Central memory CD8-positive, alpha-beta T cell (primary cell): ENCODE results near the gene ATF6.

ENCODE experiments used
- ATAC-seq: fragments of 150-1000 bp; cut with Tn5 transposase; replicated peaks from 2 replicates; pipeline ENCODE4 v1.10.0; 2022; ENCODE audit warnings: mild to moderate bottlenecking, moderate FRiP score, moderate number of reproducible peaks; ENCODE audit not compliant: poor library complexity, severe bottlenecking; ENCODE audit errors: extremely low read depth
- DNase-seq, 2 donors: peaks; one replicate each; pipeline ENCODE4 v3.0.0; 2021; ENCODE audit warnings: low spot score in 2 of 2
- H3K27ac Mint-ChIP-seq: one replicate; pipeline ENCODE4 v1.8.0; 2022; ENCODE audit warnings: low read depth, mild to moderate bottlenecking, moderate library complexity, mixed read lengths
- H3K27me3 Mint-ChIP-seq: one replicate; pipeline ENCODE4 v1.8.0; 2022; ENCODE audit warnings: mixed read lengths
- H3K36me3 Mint-ChIP-seq: one replicate; pipeline ENCODE4 v1.8.0; 2022; ENCODE audit warnings: mild to moderate bottlenecking, moderate library complexity, mixed read lengths; ENCODE audit not compliant: insufficient read depth
- H3K4me1 Mint-ChIP-seq: one replicate; pipeline ENCODE4 v1.8.0; 2022; ENCODE audit warnings: mixed read lengths
- H3K4me3 Mint-ChIP-seq: one replicate; pipeline ENCODE4 v1.8.0; 2022; ENCODE audit warnings: mild to moderate bottlenecking, moderate library complexity, mixed read lengths
- H3K9me3 Mint-ChIP-seq: one replicate; pipeline ENCODE4 v1.8.0; 2022; ENCODE audit warnings: mixed read lengths

ATF6 gene

GRCh38 chr1:161946071-161946987, 180.2 kb downstream of the ATF6 start:
- Mint-ChIP-seq H3K4me3 (no peak overlapping the region), H3K36me3 (peaks cover 5% of the 10 kb centered on the region), H3K4me1 (no peaks in the 10 kb centered on the region), H3K27me3 (no peaks in the 10 kb centered on the region), H3K9me3 (no peaks in the 10 kb centered on the region), H3K27ac (no peak overlapping the region)
- ATAC-seq (no peak), DNase-seq (no peak)

GRCh38 chr1:161948435-161948834, 182.3 kb downstream of the ATF6 start:
- no peak overlapping the region for H3K27ac Mint-ChIP-seq
- no peak for DNase-seq
- H3K27me3 Mint-ChIP-seq, result no peaks in the 10 kb centered on the region
- H3K4me1 Mint-ChIP-seq, result peaks cover 11% of the 10 kb centered on the region
- no peak overlapping the region for H3K4me3 Mint-ChIP-seq
- H3K9me3 Mint-ChIP-seq, result no peaks in the 10 kb centered on the region
- peaks cover 5% of the 10 kb centered on the region for H3K36me3 Mint-ChIP-seq
- no peak for ATAC-seq

GRCh38 chr1:161949548-161949947, 183.4 kb downstream of the ATF6 start:
- Mint-ChIP-seq H3K36me3 (peaks cover 6% of the 10 kb centered on the region), H3K4me1 (peaks cover 20% of the 10 kb centered on the region), H3K9me3 (no peaks in the 10 kb centered on the region), H3K27me3 (no peaks in the 10 kb centered on the region), H3K27ac (no peak overlapping the region), H3K4me3 (no peak overlapping the region)
- ATAC-seq (no peak), DNase-seq (no peak)

- no peak overlapping the region for H3K4me3 Mint-ChIP-seq
- H3K27me3 Mint-ChIP-seq, result no peaks in the 10 kb centered on the region
- H3K36me3 Mint-ChIP-seq, result peaks cover 2% of the 10 kb centered on the region
- H3K9me3 Mint-ChIP-seq, result no peaks in the 10 kb centered on the region
- H3K27ac Mint-ChIP-seq, result no peak overlapping the region
- H3K4me1 Mint-ChIP-seq, result peaks cover 26% of the 10 kb centered on the region
- ATAC-seq (no peak), DNase-seq (no peak)
These were observed 184.3 kb downstream of the ATF6 start for GRCh38 chr1:161950377-161950776.

GRCh38 chr1:161951646-161952045, 185.5 kb downstream of the ATF6 start:
- H3K27ac Mint-ChIP-seq, result no peak overlapping the region
- ATAC-seq (no peak), DNase-seq (no peak)
- H3K27me3 Mint-ChIP-seq, result no peaks in the 10 kb centered on the region
- H3K4me1 Mint-ChIP-seq, result peaks cover 26% of the 10 kb centered on the region
- peaks cover 4% of the 10 kb centered on the region for H3K36me3 Mint-ChIP-seq
- H3K4me3 Mint-ChIP-seq, result no peak overlapping the region
- H3K9me3 Mint-ChIP-seq, result no peaks in the 10 kb centered on the region

- H3K36me3 Mint-ChIP-seq, result peaks cover 4% of the 10 kb centered on the region
These were observed 186.6 kb downstream of the ATF6 start for GRCh38 chr1:161952607-161953172.

GRCh38 chr1:161953256-161953920, 187.3 kb downstream of the ATF6 start:
- Mint-ChIP-seq H3K4me1 (peaks cover 29% of the 10 kb centered on the region), H3K36me3 (peaks cover 4% of the 10 kb centered on the region), H3K4me3 (no peak overlapping the region), H3K9me3 (no peaks in the 10 kb centered on the region), H3K27ac (no peak overlapping the region), H3K27me3 (no peaks in the 10 kb centered on the region)
- no peak for ATAC-seq
- DNase-seq, result no peak

More at GRCh38 chr1:161952607-161953172, 186.6 kb downstream of the ATF6 start:
- Mint-ChIP-seq H3K27me3 (no peaks in the 10 kb centered on the region), H3K4me1 (peaks cover 26% of the 10 kb centered on the region), H3K9me3 (no peaks in the 10 kb centered on the region), H3K27ac (no peak overlapping the region), H3K4me3 (no peak overlapping the region)
- ATAC-seq (no peak), DNase-seq (no peak)

GRCh38 chr1:161954050-161954449, 187.9 kb downstream of the ATF6 start:
- H3K27ac Mint-ChIP-seq, result no peak overlapping the region
- no peak for ATAC-seq
- no peaks in the 10 kb centered on the region for H3K27me3 Mint-ChIP-seq
- no peaks in the 10 kb centered on the region for H3K9me3 Mint-ChIP-seq
- H3K4me3 Mint-ChIP-seq, result no peak overlapping the region
- peaks cover 9% of the 10 kb centered on the region for H3K36me3 Mint-ChIP-seq
- DNase-seq, result no peak
- H3K4me1 Mint-ChIP-seq, result peaks cover 35% of the 10 kb centered on the region

- no peak overlapping the region for H3K27ac Mint-ChIP-seq
- H3K27me3 Mint-ChIP-seq, result no peaks in the 10 kb centered on the region
- DNase-seq (no peak), ATAC-seq (no peak)
- peaks cover 12% of the 10 kb centered on the region for H3K36me3 Mint-ChIP-seq
- H3K4me3 Mint-ChIP-seq, result no peak overlapping the region
- no peaks in the 10 kb centered on the region for H3K9me3 Mint-ChIP-seq
- peaks cover 36% of the 10 kb centered on the region for H3K4me1 Mint-ChIP-seq
These were observed 188.3 kb downstream of the ATF6 start for GRCh38 chr1:161954466-161954865.

- Mint-ChIP-seq H3K9me3 (no peaks in the 10 kb centered on the region), H3K36me3 (peaks cover 12% of the 10 kb centered on the region), H3K4me1 (peaks cover 36% of the 10 kb centered on the region), H3K4me3 (no peak overlapping the region), H3K27ac (no peak overlapping the region), H3K27me3 (no peaks in the 10 kb centered on the region)
- DNase-seq, result no peak
- ATAC-seq, result no peak
These were observed 189.5 kb downstream of the ATF6 start for GRCh38 chr1:161955606-161956005.

GRCh38 chr1:161956097-161956496, 190.0 kb downstream of the ATF6 start:
- Mint-ChIP-seq H3K4me3 (no peak overlapping the region), H3K4me1 (peaks cover 41% of the 10 kb centered on the region), H3K9me3 (no peaks in the 10 kb centered on the region), H3K36me3 (peaks cover 12% of the 10 kb centered on the region), H3K27ac (no peak overlapping the region), H3K27me3 (no peaks in the 10 kb centered on the region)
- no peak for ATAC-seq
- no peak for DNase-seq

- Mint-ChIP-seq H3K27ac (no peak overlapping the region), H3K36me3 (peaks cover 12% of the 10 kb centered on the region), H3K4me1 (peaks cover 48% of the 10 kb centered on the region)
These were observed 190.8 kb downstream of the ATF6 start for GRCh38 chr1:161956930-161957329.

More at GRCh38 chr1:161956930-161957329, 190.8 kb downstream of the ATF6 start:
- no peak for DNase-seq
- Mint-ChIP-seq H3K27me3 (no peaks in the 10 kb centered on the region), H3K9me3 (no peaks in the 10 kb centered on the region), H3K4me3 (no peak overlapping the region)
- no peak for ATAC-seq
